Transverse colon (tissue), 3 donors: Measurements from ENCODE around the gene FCHSD2.

ENCODE experiments used
- EP300 ChIP-seq: sonication (generic); formaldehyde crosslinking; IDR thresholded peaks from one replicate; pipeline ENCODE4 v1.6.1; 2017; ENCODE audit warnings: antibody characterized with exemption, low read depth
- TF ChIP-seq, protein P1 (sequence below), 5 experiments: fragments of 200-600 bp in 3 of 5; fragments of 450-650 bp in 2 of 5; sonication (generic) in 3 of 5; IDR thresholded peaks; 1 replicate in 2 of 5; 2 replicates in 3 of 5; pipeline ENCODE4 v1.5.1; 2016 to 2017; ENCODE audit warnings: antibody characterized with exemption in 5 of 5, inconsistent platforms in 3 of 5, mild to moderate bottlenecking in 2 of 5, moderate library complexity in 1 of 5

DNA sequence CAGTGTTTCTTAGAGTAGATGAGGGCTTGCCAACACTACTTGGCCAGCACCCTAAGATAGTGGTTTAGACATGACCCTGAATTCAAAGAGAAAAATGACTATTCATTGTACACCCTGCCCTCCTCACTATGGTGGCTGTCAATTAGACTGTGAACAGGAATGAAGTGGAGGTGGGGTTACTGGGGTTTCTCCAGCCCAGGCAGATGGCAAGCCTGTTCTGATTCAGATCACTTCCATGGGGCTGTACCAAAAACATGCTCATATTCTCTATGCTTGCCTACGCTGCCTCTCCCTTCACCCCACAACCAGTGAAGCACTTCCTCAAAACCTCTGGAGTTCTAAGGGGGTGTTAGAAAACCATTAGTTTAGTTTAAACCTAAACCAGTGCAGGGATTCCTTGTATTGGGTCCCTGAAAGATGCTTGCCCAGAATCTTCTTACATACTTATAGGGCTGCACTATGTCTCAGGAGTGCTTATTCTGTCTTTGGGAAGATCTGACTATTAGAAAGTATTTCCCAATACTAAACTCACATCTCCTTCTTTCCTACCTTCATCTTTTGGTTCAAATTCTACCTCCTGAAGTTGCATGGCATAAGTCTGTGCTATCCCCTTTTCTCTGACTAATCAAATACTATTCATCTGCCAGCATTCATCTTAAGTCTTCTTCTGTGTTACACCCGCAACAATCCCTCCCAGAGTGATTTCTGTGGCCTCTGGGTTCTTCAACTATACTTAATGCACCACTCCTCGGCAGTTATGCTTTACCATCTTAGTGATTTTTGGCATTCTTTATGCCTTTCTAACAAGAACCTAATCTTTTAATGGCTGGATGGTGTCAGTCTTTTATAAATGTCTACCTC is 256.1 kb downstream of the FCHSD2 start:
- TF ChIP-seq EP300: no peak
- TF ChIP-seq, protein P1, sequence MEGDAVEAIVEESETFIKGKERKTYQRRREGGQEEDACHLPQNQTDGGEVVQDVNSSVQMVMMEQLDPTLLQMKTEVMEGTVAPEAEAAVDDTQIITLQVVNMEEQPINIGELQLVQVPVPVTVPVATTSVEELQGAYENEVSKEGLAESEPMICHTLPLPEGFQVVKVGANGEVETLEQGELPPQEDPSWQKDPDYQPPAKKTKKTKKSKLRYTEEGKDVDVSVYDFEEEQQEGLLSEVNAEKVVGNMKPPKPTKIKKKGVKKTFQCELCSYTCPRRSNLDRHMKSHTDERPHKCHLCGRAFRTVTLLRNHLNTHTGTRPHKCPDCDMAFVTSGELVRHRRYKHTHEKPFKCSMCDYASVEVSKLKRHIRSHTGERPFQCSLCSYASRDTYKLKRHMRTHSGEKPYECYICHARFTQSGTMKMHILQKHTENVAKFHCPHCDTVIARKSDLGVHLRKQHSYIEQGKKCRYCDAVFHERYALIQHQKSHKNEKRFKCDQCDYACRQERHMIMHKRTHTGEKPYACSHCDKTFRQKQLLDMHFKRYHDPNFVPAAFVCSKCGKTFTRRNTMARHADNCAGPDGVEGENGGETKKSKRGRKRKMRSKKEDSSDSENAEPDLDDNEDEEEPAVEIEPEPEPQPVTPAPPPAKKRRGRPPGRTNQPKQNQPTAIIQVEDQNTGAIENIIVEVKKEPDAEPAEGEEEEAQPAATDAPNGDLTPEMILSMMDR (IDR thresholded peaks at IDR 0.05): no peak
